Kidney capillary endothelial cell (primary cell): ENCODE data around the gene RABGEF1.
A peak's percentile ranks its signal among the peaks of the same experiment; 100 is the strongest.
"Not testable (repeated sequence)": the region's sequence is repeated elsewhere in the genome, so short reads cannot be mapped to it uniquely, and the experiment has no call there.

Source experiments
- DNase-seq: peaks from one replicate; pipeline ENCODE4 v3.0.0-alpha.2; 2018; ENCODE audit warnings: low spot score

Gene RABGEF1

DNA sequence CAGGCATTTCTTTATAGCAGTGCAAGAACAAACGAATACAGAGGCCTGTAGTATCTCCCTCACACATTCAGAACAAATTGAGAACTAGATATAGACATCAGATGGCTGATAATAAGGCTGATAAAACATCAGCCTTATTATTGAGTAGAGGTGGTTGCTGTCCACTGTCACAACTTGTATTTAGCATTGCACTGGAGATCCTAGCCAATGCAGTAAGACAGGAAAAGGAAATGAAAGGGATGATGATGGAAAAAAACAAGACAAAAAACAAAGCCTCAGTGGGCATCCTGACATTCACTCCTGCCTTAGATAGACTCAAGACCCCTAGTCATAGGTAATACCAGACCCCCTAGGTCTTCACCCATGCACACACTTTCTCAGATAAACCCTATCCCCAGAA, 4.7 kb upstream of the RABGEF1 start:
- no peak for DNase-seq

- DNase-seq: no peak
These were observed 3.6 kb upstream of the RABGEF1 start for GRCh38 chr7:66736892-66737291.

DNA sequence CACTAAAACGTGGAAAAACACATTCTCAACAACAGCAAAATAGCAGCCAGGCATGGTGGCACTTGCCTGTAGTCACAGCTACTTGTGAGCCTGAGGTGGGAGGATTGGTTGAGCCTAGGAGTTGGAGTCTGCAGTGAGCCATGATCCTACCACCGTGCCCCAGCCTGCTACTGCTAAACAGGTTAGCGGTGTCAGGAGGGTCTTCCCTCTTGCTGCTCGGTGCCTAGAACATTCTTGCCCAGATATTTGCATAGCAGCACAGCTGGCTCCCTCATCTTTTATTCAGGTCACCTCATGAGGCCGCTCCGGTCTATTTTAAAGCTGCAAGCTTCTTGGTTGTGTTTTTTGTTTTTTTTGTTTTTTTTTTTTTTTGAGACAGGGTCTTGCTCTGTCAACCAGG, 2.9 kb upstream of the RABGEF1 start:
- DNase-seq: no peak

GRCh38 chr7:66739477-66739876, 1.1 kb upstream of the RABGEF1 start:
- DNase-seq: no peak

- no peak for DNase-seq
These were observed 606 bp upstream of the RABGEF1 start for GRCh38 chr7:66739953-66740301.

GRCh38 chr7:66740980-66741709, 612 bp downstream of the RABGEF1 start:
- peak; percentile 37 for DNase-seq

DNA sequence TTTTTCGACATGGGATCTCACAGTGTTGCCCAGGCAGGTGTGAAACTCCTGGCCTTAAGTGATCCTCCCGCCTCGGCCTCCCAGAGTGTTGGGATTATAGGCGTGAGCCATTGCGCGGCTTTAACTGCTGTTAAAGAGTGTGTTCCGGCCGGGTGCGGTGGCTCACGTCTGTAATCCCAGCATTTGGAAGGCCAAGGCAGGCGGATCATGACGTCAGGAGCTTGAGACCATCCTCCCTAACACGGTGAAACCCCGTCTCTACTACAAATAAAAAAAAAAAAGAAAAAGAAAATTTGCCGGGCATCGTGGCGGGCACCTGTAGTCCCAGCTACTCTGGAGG, 1.1 kb downstream of the RABGEF1 start:
- DNase-seq: no peak

DNA sequence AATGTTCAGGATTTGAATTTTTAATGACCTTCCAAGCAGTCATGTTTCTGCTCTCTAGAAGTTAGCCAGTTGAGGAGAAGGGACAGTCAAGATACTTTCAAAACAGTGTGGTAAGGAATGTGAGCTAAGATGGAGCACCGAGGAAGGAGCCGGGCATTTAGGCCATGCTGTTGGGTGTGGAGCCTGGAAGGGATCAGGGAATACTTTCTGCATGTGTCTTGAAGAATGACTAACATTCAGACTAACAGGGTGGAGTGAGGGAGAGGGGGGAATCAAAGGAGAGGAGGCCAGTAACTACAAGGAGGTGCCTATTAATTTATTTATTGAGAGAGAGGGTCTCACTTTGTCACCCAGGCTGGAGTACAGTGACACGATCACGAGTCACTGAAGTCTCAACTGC, 1.8 kb downstream of the RABGEF1 start:
- not testable (repeated sequence) for DNase-seq

DNA sequence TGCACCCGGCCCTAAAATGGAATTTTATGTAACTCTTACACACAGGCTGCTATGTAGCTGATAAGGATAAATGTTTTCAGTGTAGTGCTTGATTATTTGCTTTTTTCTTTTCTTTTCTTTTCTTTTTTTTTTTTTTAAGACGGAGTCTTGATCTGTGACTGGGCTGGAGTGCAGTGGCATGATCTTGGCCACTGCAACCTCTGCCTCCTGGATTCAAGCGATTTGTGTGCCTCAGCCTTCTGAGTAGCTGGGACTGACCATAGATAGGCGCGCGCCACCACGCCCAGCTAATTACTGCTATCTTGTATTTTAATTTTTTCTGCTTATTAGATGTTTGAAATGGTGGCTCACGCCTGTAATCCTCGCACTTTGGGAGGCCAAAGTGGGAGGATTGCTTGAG, 3.4 kb downstream of the RABGEF1 start:
- DNase-seq: no peak

DNA sequence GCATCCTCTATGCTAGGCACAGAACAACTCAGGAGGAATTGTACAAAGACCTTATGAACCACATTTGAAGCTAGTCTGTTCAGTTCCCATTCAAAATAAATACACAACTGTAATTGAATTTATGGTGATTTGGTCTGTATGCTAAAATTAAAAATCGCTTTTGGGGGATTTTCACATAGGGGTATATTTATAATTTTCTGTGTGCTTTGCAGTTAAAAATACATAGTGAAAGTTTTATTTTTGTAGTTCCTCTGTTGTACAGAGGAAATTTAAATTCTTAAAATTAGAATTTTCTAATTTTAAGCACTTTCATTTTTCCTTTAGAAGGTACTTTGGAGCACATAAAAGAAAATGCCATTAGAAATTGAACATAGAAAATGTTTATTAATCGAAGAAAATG, 6.9 kb downstream of the RABGEF1 start:
- DNase-seq: no peak

DNA sequence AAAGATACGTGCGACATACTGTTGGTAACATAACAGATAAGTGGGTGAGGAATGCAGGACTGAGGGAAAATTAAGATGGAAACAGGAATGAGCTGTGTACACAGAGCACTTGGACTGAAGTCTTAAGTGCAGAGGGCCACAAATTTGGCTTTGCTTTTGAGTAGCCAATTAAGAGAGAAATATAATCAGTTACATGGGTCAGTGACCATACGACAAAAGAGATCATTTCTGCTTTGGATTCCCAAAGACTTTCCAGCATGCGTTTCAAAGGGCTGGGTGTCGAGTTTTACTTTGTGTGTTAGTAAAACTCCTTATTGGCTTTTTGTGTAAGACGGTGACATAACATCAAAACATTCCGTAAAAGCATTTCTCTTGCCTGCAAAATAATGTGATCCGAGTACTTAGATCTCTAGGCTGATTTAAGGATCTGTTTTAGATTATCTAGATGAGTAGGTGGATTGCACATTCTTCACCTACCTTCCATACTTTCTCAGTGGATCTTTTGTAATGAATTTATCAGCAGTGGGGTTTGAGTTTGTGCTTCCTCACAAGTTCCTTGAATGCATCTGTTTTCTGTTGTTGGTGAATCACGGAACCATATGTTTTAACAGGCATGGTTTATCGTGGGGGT, 7.5 kb downstream of the RABGEF1 start:
- DNase-seq: no peak

DNA sequence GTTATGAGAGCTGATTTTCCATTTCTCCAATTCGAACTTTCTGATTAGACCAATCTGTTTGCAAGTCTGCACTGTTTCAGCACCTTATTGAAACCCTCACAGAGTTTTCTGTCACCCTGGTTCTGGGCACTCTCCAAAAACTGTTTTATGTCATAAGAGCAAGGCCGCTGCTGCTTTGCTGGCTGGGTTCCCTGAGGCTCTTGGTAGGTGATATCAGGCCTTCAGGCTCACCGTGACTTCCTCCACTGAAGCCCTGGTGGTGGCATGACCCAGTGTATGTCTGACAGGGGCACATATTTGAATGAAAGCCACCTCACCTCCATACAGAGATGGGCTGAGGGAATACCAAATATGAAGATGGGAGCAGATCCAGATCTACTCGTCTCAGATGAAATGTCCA, 8.3 kb downstream of the RABGEF1 start:
- no peak for DNase-seq

GRCh38 chr7:66751945-66752344, 11.4 kb downstream of the RABGEF1 start:
- DNase-seq: no peak

GRCh38 chr7:66754541-66754940, 14.0 kb downstream of the RABGEF1 start:
- DNase-seq: no peak

DNA sequence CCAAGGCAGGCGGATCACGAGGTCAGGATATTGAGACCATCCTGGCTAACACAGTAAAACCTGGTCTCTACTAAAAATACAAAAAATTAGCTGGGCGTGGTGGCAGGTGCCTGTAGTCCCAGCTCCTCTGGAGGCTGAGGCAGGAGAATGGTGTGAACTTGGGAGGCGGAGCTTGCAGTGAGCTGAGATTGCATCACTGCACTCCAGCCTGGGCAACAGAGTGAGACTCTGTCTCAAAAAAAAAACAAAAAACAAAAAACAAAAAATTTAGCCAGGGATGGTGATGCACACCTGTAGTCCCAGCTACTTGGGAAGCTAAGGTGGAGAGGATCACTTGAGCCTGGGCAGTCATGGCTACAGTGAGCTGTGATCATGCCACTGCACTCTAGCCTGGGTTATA, 14.5 kb downstream of the RABGEF1 start:
- not testable (repeated sequence) for DNase-seq

GRCh38 chr7:66756227-66756626, 15.7 kb downstream of the RABGEF1 start:
- not testable (repeated sequence) for DNase-seq

DNA sequence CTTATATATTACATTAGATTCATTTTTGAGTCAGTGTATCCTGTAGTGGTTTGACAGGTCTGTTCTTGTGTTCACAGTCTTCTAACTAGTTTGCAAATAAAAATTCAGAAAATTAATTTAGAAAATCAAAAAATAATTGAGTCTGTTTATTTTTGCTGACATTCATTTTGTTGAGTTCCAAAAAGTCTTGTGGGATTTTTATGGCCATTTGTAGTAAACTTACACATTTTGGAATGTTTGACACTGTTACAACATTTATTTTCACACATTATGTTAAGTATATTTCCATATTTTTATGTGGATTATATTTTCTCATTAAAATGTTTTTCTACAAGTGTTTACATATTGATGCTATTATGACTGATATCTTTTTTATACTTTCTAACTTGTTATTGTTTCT, 16.4 kb downstream of the RABGEF1 start:
- no peak for DNase-seq

GRCh38 chr7:66757939-66758338, 17.4 kb downstream of the RABGEF1 start:
- DNase-seq: no peak

GRCh38 chr7:66758950-66759628, 18.6 kb downstream of the RABGEF1 start:
- no peak for DNase-seq

DNA sequence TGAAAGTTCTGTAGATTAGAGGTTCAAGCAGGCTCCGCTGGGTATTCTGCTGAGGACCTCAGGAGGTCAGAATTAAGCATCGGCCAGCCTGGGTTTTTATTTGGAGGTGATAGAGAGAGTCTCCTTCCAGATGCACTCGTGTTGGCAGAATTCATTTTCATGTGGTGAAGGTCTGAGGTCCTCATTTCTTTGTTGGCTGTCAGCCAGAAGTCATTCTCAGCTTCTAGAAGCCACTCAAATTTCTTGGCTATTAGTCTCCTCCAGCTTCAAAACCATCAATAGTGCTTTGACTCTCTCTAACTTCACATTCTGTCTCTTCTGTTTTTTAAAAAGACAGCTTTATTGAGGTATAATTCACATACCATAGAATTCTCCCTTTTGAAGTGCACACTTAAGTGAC, 22.6 kb downstream of the RABGEF1 start:
- DNase-seq: not testable (repeated sequence)

DNA sequence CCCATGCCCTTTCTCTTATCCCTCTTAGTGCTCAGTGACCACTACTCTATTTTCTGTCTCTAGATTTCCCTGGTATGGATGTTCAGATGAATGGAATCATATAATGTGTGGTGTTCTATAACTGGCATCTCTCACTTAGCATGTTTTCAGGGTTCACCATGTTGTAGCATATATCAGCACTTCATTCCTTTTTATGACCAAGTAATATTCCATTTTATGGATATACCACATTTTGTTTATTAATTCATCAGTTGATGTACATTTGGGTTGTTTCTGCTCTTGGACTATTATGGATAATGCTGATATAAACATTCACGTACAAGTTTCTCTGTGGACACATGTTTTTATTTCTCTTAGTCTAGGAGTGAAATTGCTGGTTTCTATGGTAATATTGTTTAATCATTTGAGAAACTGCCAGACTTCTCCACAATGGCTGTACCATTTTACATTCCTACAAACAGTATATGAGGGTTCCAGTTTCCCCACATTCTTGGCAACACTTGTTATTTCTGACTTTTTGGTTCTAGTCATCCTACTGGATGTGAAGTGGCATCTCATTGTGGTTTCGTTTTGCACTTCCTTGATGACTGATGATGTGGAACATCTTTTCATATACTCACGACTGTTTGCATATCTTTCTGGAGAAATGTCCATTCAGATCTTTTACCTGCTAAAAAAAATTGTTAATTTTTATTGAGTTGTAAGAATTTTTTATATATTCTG, 23.3 kb downstream of the RABGEF1 start:
- not testable (repeated sequence) for DNase-seq

- not testable (repeated sequence) for DNase-seq
These were observed 24.4 kb downstream of the RABGEF1 start for GRCh38 chr7:66764905-66765304.
